Activated naive CD4-positive, alpha-beta T cell treated with anti-CD3 and anti-CD28 coated beads, Interleukin-2, amount 50 U/mL, for 72 hours (primary cell): ENCODE measurements around the gene CCL19. TPM values are rescaled to one million over a fixed set of nuclear protein-coding genes. Genes with fewer than 3 reads are reported as not detected.
"Not testable (repeated sequence)": the region's sequence is repeated elsewhere in the genome, so short reads cannot be mapped to it uniquely, and the experiment has no call there.

ENCODE experiments used
- ATAC-seq, 2 donors: fragments of 150-1000 bp; cut with Tn5 transposase; 2 replicates each; pipeline ENCODE4 v1.10.0; 2021; ENCODE audit warnings: mild to moderate bottlenecking in 2 of 2, moderate library complexity in 2 of 2
- DNase-seq, 2 donors: peaks; one replicate each; pipeline ENCODE4 v3.0.0; 2021 to 2022; ENCODE audit warnings: low spot score in 2 of 2
- H3K27ac Mint-ChIP-seq, 2 donors: one replicate each; pipeline ENCODE4 v1.8.0; 2022; ENCODE audit warnings: mild to moderate bottlenecking in 2 of 2, mixed read lengths in 2 of 2
- H3K36me3 Mint-ChIP-seq, 2 donors: one replicate each; pipeline ENCODE4 v1.8.0; 2022; ENCODE audit warnings: mixed read lengths in 2 of 2
- H3K9me3 Mint-ChIP-seq, 2 donors: one replicate each; pipeline ENCODE4 v1.8.0; 2022; ENCODE audit warnings: mixed read lengths in 2 of 2
- total RNA-seq, 2 donors: library from RNA; stranded (reverse); gene quantifications; one replicate each; pipeline ENCODE4 v1.2.3, GENCODE V29; 2022

Gene CCL19
- not detected for total RNA-seq

DNA sequence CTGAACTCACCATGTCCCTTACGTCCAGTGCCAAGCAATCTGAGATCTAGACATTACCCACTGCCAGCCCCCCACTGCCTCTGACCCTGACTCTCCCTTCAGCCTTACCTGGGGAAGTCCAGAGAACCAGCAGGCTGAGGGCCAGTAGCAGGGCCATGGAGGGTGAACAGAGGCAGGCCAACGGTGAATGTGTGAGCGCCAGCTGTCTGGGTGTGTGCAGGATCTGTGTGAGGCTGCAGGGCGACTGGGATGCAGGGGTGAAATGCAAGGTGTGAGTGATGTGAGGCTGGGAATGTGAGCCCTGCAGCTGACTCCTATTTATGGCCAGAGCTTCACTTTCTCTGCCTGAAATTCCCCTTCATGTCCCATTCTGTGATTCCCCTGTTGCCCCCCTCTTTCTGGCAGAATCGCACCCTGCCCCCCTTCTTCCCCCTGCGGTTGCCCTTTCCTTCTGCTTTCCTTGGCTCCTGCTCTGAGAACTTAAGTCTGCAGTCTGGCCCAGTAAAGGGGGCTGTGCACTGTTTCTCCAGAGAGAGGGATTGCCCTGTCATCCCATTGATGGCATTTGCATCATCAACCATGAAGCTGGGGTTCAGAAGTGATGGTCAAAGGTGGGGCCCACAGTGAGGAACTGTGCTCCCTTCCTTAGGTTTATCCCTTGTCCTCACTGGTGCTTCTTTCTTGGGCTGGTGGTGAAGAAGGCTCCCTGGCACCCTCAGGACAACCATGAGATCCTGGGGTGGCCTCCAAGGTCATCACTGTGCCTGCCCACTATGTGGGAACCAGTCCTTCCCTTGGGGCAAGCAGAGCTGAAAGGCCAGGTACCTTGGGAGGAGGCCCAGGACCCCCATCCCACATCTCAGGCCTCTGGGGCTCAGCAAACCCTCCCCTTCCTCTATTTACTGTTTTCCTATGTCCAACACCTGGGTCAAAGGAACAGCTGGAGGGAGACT lies at the start of gene CCL19:
Gene CCL19 (minus strand): TSS at position 294 of the 953 bp plus-strand sequence. CDS start 137 bp downstream, at position 157.
- no peaks in the 10 kb centered on the region for H3K9me3 Mint-ChIP-seq
- H3K36me3 Mint-ChIP-seq = no peaks in the 10 kb centered on the region
- DNase-seq = no peak

DNA sequence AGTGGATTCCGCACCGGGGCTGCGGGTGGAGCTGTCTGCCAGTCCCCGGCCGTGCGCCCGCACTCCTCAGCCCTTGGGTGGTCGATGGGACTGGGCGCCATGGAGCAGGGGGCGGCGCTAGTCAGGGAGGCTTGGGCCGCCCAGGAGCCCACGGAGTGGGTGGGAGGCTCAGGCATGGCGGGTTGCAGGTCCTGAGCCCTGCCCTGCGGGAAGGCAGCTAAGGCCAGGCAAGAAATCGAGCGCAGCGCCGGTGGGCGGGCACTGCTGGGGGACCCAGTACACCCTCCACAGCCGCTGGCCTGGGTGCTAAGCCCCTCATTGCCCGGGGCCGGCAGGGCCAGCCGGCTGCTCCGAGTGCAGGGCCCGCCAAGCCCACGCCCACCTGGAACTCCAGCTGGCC lies 49.1 kb upstream of the CCL19 start:
- not testable (repeated sequence) for H3K9me3 Mint-ChIP-seq, ATAC-seq, H3K36me3 Mint-ChIP-seq, DNase-seq, H3K27ac Mint-ChIP-seq

More for the DNA sequence above, at the start of gene CCL19:
- no peak within 1 kb of the TSS for H3K27ac Mint-ChIP-seq
- no peak for ATAC-seq

DNA sequence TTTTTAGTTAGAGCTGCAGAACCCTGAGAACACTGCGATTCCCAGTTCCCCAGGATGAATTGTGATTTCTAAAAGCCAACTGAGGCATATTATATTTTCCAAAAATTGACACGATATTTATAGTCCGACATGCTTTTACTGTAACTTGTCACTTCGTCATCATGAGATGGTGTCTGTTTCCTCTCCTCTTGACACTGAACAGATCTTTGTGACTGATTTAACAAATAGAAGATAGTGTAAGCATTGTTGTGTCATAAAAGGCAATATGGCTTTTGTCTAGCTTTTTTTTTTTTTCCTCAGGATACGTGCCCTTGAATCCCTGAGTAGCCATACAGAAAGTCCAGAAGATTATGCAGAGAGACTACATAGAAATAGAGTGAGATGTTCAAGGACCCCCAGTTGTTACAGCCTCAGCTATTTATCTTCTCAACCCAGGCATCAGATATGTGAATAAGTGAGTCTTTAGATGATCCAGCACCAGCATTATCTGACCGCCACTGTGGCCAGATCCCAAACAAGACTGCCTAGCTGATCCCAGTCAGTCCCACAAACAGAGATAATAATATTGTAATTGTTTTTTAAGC lies 46.7 kb upstream of the CCL19 start:
- no peak overlapping the region for H3K27ac Mint-ChIP-seq
- ATAC-seq (no peak), DNase-seq (no peak)
- H3K36me3 Mint-ChIP-seq = no peaks in the 10 kb centered on the region
- no peaks in the 10 kb centered on the region for H3K9me3 Mint-ChIP-seq

DNA sequence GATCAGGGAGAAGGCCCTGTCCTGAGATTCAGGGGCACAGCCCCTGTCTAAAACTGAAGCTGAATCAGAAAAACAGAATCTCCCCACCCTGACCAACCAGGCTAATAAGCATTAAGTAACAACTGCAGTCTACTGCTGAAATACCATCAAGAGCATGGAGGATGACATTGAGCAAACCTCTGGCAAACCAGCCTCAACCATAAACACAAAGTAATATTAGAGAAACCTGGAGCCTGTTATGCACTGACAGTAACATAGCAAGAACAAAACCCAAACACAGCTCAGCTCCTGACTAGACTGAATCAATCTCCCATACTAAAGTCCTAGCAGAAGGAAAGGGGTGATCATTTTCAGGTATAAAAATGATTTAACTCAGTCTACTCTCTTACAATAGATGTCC lies 43.6 kb upstream of the CCL19 start:
- H3K36me3 Mint-ChIP-seq = no peaks in the 10 kb centered on the region
- H3K9me3 Mint-ChIP-seq = no peaks in the 10 kb centered on the region
- H3K27ac Mint-ChIP-seq = no peak overlapping the region
- DNase-seq (no peak), ATAC-seq (no peak)

DNA sequence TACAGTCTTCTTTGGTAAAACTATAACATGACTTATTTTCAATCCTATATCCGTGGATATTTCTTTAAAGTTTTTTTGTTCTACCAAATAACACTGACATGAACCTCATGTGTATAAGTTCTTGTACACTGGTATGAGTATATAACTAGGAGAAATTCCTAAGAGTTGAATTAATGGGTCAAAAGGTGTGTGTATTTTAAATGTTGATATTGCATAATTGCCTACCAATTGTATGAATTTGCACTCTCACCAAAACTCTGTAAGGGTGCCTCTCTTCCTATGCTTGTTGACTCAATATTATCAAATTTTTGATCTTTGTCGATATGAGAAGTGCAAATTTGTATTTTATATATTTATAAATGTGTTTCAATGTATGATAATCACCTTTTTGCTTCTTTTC lies 41.8 kb upstream of the CCL19 start:
- ATAC-seq (no peak), DNase-seq (no peak)
- Mint-ChIP-seq H3K9me3 (no peaks in the 10 kb centered on the region), H3K36me3 (no peaks in the 10 kb centered on the region), H3K27ac (no peak overlapping the region)

DNA sequence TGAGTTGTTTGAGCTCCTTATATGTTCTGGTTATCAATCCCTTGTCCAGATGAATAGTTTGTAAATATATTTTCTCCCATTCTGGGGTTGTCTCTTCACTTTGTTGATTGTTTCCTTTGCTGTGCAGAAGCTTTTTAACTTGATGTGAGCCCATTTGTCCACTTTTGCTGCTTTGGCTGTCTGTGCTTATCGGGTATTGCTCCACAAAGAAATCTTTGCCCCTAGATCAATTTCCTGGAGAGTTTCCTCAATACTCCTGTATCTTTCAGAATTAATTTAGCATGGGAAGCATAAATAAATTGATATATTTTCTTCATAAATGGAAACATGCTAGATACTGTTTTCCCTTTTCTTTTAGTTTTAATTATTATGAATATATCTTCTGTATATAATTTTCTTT lies 41.4 kb upstream of the CCL19 start:
- Mint-ChIP-seq H3K9me3 (no peaks in the 10 kb centered on the region), H3K36me3 (no peaks in the 10 kb centered on the region), H3K27ac (no peak overlapping the region)
- no peak for DNase-seq
- ATAC-seq = no peak

DNA sequence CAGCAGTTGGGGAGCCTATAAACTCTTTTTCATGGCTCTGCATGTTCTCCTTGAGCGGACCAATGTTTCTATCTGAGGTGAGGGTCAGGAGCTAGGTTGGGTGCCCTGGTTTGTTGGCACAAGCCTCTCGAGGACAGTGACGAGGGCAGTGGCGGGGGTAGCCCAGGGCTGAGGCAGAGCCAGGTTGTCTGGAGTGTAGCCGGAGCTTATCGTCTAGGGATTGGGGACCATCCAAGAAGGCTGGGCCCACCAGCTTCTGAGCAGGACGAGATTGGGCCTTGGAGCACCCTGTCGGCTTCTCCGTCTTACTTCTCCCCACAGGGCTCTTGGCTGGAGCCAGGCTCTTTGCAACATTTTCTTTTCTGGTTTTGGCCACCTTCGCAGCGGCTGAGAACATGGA lies 32.1 kb upstream of the CCL19 start:
- Mint-ChIP-seq H3K36me3 (no peaks in the 10 kb centered on the region), H3K27ac (no peak overlapping the region), H3K9me3 (no peaks in the 10 kb centered on the region)
- DNase-seq = no peak
- no peak for ATAC-seq

DNA sequence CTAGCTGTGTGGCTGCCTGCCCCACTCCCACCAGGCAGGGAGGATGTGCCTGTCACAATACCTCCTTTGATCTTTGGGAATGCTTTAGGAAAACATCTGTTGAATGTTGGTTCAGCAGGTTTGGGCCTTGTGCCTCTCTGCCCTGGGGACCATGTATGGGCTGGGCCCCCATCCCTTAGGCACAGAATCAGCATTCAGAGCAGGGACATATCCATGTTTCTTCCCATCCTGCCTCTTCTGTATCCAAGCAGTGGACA lies 28.6 kb upstream of the CCL19 start:
- H3K36me3 Mint-ChIP-seq, H3K9me3 Mint-ChIP-seq, DNase-seq, ATAC-seq, H3K27ac Mint-ChIP-seq: not testable (repeated sequence)

DNA sequence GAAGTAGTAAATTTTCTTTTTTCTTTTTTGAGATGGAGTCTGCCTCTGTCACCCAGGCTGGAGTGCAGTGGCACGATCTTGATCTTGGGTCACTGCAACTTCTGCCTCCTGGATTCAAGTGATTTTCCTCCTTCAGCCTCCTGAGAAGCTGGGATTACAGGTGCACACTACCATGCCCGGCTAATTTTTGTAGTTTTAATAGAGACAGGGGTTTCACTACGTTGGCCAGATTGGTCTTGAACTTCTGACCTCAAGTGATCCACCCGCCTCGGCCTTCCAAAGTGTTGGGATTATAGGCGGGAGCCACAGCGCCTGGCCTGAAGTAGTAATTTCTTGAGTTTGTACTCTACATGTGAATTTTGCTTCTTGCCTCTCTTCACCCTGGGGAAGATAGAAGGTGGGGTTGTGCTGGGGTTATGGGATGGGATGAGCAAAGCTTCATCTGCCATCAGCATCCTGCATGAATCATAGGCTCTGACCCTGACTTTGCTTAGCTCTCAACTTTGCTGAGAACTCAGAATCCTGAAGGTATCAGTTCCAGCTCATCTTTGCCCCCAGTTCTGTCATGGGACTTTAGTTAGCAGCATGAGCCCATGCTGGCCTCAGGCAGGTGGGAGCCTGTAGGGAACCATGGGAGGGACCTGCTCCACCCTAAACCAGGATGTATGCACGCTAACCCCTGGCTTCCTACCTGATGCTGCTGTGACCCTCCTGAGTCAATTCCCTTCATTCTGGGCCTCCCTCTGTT lies 28.1 kb upstream of the CCL19 start:
- Mint-ChIP-seq H3K9me3 (no peaks in the 10 kb centered on the region), H3K36me3 (no peaks in the 10 kb centered on the region), H3K27ac (no peak overlapping the region)
- DNase-seq (no peak), ATAC-seq (no peak)

DNA sequence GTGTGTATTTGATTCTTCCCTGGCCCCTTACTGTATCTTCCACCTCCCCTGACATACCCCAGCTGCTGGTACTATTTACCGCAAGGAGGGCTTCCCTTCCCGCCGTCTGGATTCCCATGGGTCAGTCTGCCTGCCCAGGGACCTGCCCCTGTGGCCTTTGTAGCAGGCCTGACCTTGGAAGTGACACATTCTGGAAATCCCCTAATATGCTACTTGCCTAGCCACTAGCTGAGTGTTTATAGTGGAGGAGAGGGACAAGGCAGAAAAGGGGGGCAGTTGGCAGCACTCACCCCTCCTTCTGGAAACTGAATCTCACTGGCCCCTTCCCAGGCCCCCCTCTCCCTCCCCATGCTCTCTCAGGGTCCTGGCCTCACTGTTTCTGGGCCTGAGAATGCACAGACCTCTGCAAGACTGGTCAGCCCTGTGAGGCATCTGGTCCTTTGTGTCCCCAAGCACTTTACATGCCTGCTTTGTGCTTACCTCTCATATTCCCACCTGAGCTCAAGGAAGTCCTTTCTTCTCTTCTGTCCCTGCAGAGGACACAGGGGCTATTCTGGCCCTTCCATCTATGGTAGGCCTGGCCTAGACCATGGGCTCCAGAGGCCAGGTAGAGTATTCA lies 27.0 kb upstream of the CCL19 start:
- Mint-ChIP-seq H3K9me3 (no peaks in the 10 kb centered on the region), H3K27ac (peak overlapping the region in 1 of 2 donors; percentile 15), H3K36me3 (no peaks in the 10 kb centered on the region)
- DNase-seq = no peak
- no peak for ATAC-seq

DNA sequence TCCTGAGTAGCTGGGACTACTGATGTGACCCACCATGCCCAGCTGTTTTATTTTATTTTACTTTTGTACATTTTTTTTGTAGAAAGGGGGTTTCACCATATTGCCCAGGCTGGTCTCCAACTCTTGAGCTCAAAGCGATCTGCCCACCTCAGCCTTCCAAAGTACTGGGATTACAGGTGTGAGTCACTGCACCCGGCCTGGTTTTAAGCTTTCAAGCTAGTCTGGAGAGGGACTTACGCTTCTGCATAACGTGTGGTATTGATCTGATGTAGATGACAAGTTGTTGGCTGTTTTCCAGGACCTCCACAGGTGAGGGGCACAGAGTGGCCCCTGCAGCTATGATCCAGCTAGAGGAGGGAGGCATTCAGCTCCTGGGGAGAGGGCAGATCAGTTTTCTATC lies 25.6 kb upstream of the CCL19 start:
- Mint-ChIP-seq H3K27ac (no peak overlapping the region), H3K9me3 (no peaks in the 10 kb centered on the region), H3K36me3 (no peaks in the 10 kb centered on the region)
- ATAC-seq = no peak
- no peak for DNase-seq

DNA sequence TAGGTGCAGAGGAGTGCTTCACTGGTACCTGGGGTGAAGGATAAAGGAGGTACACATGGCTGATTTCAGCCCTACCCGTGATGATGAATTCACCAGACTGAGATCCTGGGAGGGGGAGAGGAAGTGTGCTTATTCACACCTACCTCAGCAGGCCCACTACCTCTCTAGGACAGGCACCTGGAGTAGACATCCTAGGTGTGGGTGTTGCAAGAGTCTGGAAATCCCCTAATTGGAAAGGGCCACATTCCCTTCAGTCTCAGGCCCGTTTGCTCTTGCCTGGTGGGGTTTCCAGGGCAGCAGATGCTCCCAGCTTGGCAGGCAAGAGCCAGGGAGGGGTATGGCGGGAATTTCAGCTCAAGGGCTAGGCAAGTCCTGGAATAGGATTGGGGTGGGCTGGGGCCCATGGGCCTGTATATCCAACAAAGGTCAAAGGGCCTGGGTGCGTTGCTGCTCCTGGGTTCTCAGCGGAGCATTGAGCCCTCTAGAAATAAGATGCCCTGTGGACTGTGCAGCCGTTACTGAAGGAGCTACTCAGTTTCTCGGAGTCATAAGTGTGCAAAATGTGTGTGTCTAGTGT lies 24.7 kb upstream of the CCL19 start:
- H3K36me3 Mint-ChIP-seq = no peaks in the 10 kb centered on the region
- peak overlapping the region in 1 of 2 donors; percentile 7 for H3K27ac Mint-ChIP-seq
- no peak for DNase-seq
- no peak for ATAC-seq
- no peaks in the 10 kb centered on the region for H3K9me3 Mint-ChIP-seq

DNA sequence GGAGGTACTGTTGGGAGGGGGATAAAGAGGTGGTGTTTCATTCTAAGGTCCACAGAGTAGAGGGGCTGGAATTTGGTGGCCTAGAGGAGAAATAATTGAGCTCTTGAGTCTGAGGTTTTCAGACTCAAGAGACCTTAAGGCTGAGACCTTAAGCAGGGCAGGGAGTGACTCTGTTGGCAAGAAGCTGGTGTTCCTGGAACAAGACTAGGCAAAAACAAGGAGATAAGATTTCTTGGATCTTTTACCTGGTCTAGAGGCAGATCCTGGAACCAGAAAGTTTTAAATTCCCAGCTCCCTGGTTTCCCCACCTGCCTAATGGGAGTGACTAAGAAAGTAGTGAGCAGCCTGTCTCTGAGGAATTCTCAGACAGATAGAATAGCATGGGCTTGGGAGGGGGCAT lies 22.9 kb upstream of the CCL19 start:
- H3K27ac Mint-ChIP-seq = no peak overlapping the region
- no peak for ATAC-seq
- H3K9me3 Mint-ChIP-seq = no peaks in the 10 kb centered on the region
- DNase-seq = no peak
- H3K36me3 Mint-ChIP-seq = no peaks in the 10 kb centered on the region

DNA sequence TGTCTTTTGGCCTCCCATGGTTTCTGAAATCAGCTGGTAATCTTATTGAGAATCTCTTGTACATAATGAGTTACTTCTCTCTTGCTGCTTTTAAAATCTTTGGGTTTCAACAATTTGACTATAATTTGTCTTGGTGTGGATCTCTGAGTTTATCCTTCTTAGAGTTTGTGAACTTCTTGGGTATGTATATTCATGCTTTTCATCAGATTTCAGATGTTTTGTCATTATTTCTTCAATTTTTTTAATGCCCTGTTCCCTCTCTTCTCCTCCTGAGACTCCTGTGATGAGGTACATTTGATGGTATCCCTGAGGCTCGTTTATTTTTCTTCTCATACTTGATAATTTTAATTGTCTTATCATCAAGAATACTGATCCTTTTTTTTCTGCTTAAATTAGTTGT lies 21.1 kb upstream of the CCL19 start:
- no peaks in the 10 kb centered on the region for H3K36me3 Mint-ChIP-seq
- ATAC-seq = no peak
- H3K27ac Mint-ChIP-seq = no peak overlapping the region
- DNase-seq = no peak
- H3K9me3 Mint-ChIP-seq = no peaks in the 10 kb centered on the region

DNA sequence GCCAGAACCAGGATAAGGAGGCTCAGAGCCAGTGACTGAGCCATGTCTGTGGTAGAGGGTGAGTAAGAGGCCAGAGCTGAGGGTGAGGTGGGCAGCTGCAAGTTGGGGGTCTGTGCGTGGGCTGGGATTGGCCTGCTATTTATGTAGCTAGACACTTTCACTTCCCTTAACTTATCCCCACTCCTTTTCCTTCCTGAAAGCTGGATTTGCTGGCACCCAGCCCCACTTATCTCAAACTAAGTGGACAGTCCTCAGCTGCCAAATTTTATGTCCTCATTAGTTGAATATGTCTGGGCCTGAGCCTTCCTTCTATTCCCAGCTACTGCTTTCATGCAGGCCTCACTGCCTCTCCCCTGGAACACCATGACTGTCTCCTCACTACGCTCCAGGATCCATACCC lies 18.9 kb upstream of the CCL19 start, which contains the start of gene CCL21:
Gene CCL21 (minus strand): TSS at position 114 of the 400 bp plus-strand sequence. CDS start 70 bp downstream, at position 44.
- ATAC-seq (no peak), DNase-seq (no peak)
- Mint-ChIP-seq H3K9me3 (no peaks in the 10 kb centered on the region), H3K27ac (no peak within 1 kb of the TSS), H3K36me3 (no peaks in the 10 kb centered on the region)

DNA sequence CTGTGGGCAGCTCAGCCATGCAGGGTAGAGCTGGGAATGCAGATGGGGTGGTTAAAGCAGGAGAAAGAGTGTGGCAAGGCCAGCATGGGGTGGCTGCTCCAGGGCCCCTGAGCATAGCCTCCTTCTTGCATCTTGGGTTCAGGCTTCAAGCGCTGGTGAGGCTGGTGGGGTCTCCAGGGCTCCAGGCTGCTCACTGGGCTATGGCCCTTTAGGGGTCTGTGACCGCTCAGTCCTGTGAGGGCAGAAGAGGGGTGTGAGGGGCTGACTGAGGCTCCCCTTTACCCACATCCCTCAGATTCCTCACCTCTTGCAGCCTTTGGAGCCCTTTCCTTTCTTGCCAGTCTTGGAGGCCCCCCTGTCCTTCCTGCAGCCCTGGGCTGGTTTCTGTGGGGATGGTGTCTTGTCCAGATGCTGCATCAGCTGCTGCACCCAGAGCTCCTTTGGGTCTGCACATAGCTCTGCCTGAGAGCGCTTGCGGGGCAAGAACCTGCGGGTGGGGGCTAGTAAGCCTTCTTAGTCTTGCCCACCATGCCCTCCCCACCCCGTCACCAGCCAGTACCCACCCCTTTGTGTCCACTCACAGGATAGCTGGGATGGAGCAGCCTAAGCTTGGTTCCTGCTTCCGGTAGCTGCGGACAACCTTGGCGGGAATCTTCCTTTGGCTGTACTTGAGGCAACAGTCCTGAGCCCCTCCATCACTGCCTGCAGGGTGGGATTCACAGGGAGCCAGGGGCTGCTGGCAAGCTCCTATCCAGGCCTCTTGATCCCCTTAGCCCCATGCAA lies 18.3 kb upstream of the CCL19 start:
- Mint-ChIP-seq H3K27ac (no peak overlapping the region), H3K9me3 (no peaks in the 10 kb centered on the region), H3K36me3 (no peaks in the 10 kb centered on the region)
- ATAC-seq (no peak), DNase-seq (no peak)
